ENCODE results near the gene ZNF70.

DNA sequence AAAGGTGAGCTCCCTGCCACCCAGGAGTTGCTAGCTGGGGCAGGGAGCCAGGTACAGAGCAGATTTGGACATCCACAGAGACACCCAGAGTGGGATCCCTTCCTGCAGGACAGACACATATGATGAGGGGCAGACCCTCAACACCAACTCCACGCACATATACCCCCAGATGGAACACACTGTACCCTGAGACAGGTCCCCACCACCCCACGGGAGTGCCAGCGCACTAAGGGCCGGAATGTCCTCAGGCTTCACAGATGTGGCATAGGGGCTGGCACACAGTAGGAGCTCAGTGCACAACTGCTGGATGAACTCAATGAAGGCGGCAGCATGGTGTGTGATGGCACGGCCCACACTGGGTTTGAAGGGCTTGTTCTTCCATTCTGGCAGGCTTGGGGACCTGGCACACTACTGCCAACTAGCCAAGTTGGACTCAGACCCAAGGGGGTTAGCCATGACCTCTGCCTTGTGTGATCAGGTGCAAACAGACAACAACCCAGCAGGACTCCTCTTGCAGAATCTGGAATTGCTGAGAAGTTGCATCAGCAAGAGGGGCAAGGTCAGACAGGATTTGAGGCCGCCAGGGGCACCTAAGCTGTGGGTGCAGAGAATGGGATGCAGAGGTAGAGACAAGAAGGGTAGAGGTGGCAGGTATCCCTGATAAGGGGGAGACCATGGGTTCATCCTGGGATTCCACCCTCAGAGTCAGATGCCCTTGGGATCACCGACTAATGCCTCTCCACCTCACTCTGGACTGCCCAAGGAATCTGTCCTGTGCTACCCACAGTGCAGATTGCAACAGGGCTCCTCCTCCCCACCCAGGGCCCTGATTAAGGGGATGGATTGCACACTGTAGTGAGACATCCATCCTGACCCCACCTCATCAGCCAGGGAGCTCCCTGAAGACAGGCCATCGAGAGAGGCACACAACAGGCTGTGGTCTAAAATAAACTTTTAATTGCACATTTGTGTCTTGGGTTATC is 14.3 kb upstream of the ZNF70 start:
- TF ChIP-seq, protein P1, sequence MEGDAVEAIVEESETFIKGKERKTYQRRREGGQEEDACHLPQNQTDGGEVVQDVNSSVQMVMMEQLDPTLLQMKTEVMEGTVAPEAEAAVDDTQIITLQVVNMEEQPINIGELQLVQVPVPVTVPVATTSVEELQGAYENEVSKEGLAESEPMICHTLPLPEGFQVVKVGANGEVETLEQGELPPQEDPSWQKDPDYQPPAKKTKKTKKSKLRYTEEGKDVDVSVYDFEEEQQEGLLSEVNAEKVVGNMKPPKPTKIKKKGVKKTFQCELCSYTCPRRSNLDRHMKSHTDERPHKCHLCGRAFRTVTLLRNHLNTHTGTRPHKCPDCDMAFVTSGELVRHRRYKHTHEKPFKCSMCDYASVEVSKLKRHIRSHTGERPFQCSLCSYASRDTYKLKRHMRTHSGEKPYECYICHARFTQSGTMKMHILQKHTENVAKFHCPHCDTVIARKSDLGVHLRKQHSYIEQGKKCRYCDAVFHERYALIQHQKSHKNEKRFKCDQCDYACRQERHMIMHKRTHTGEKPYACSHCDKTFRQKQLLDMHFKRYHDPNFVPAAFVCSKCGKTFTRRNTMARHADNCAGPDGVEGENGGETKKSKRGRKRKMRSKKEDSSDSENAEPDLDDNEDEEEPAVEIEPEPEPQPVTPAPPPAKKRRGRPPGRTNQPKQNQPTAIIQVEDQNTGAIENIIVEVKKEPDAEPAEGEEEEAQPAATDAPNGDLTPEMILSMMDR (IDR thresholded peaks at IDR 0.05): no peak
- TF ChIP-seq POLR2AphosphoS5 (IDR thresholded peaks at IDR 0.05) (no peak), POLR2A (IDR thresholded peaks at IDR 0.05) (no peak)
